K562 (cell line): ENCODE results near the gene ETNK2. TPM values are rescaled to one million over a fixed set of nuclear protein-coding genes. Genes with fewer than 3 reads are reported as not detected.

Experiments used
- CTCF ChIP-seq, 3 experiments: IDR thresholded peaks in 2 of 3; conservative IDR thresholded peaks in 1 of 3; 2 replicates each; pipeline ENCODE4 v1.5.1; 2011 to 2012; ENCODE audit warnings: low read length in 3 of 3, mild to moderate bottlenecking in 3 of 3, control low read depth in 2 of 3, improper control_type of control experiment in 1 of 3, inconsistent platforms in 1 of 3, low read depth in 1 of 3, mixed read lengths in 1 of 3, moderate library complexity in 1 of 3; ENCODE audit not compliant: insufficient read depth in 2 of 3
- GMEB1 ChIP-seq: fragments of 250-450 bp; sonication (Bioruptor Pico); IDR thresholded peaks from 2 replicates; pipeline ENCODE4 v1.4.0; 2020; ENCODE audit warnings: mild to moderate bottlenecking
- GTF2B ChIP-seq: IDR thresholded peaks from 2 replicates; pipeline ENCODE4 v1.6.1; 2011; ENCODE audit not compliant: insufficient read length; ENCODE audit errors: extremely low read depth
- HEY1 ChIP-seq: fragments of 250-450 bp; sonication (Bioruptor Pico); IDR thresholded peaks from 2 replicates; pipeline ENCODE4 v1.5.0; 2020; ENCODE audit warnings: mild to moderate bottlenecking, moderate library complexity, borderline replicate concordance
- LEF1 ChIP-seq: fragments of 450-650 bp; IDR thresholded peaks from 2 replicates; pipeline ENCODE4 v1.6.1; 2016; ENCODE audit warnings: mild to moderate bottlenecking
- MEIS2 ChIP-seq: fragments of 450-650 bp; IDR thresholded peaks from 2 replicates; pipeline ENCODE4 v1.6.1; 2014; ENCODE audit warnings: mild to moderate bottlenecking; ENCODE audit not compliant: partially characterized antibody
- MTF1 ChIP-seq: fragments of 250-450 bp; sonication (Bioruptor Pico); IDR thresholded peaks from 2 replicates; pipeline ENCODE4 v1.9.0; 2021; ENCODE audit warnings: moderate library complexity, mild to moderate bottlenecking, inconsistent platforms, borderline replicate concordance
- RFX7 ChIP-seq: fragments of 250-450 bp; sonication (Bioruptor Pico); IDR thresholded peaks from 2 replicates; pipeline ENCODE4 v1.5.1; 2021; ENCODE audit warnings: mild to moderate bottlenecking
- THAP12 ChIP-seq: fragments of 250-450 bp; sonication (Bioruptor Pico); IDR thresholded peaks from 2 replicates; pipeline ENCODE4 v1.9.0; 2021; ENCODE audit warnings: mild to moderate bottlenecking, inconsistent platforms
- ZNF407 ChIP-seq: fragments of 450-650 bp; IDR thresholded peaks from 2 replicates; pipeline ENCODE4 v1.6.1; 2016; ENCODE audit warnings: low read depth
- polyA plus RNA-seq, 8 experiments: library from polyadenylated mRNA; depleted of rRNA in 4 of 8; stranded (reverse) in 5 of 8; unstranded in 3 of 8; fragments of >200 nt; fragmentation: Nextera tagmentation in 2 of 8; fragmentation: Illumina TruSeq in 1 of 8; extraction: Ambion mirVana in 2 of 8; extraction: Trizol in 1 of 8; gene quantifications; 2 replicates each; pipeline versions ENCODE4 v1.2.1 to v1.2.3, GENCODE V29; 2011 to 2014; ENCODE audit warnings: inconsistent platforms in 1 of 8, missing spikeins in 1 of 8
- total RNA-seq, 7 experiments: library from RNA; depleted of rRNA in 6 of 7; stranded (reverse); fragments of >200 nt in 6 of 7; fragmentation: Illumina TruSeq in 2 of 7; extraction: Trizol in 2 of 7; gene quantifications; 2 replicates each; pipeline versions ENCODE4 v1.2.1 to v1.2.3, GENCODE V29; 2011 to 2021; ENCODE audit warnings: low replicate concordance in 1 of 7

ETNK2 gene
- total and polyA plus RNA-seq, 9 of the 15 experiments (the other 6 are each of a cell fraction or from before 2014, with no cell fraction given) = 0.03 to 0.38 (median 0.13) TPM; not detected in 4

GRCh38 chr1:204198348-204199340, 46.8 kb upstream of the ETNK2 start (continued):
- TF ChIP-seq ZNF407 = no peak
- TF ChIP-seq THAP12 (CRISPR knock-in tag) = no peak
- no peak for TF ChIP-seq HEY1
- TF ChIP-seq GTF2B = no peak
- no peak for TF ChIP-seq GMEB1 (CRISPR knock-in tag)
- no peak for TF ChIP-seq MTF1 (CRISPR knock-in tag)
- no peak for TF ChIP-seq RFX7 (CRISPR knock-in tag)
- TF ChIP-seq LEF1 = no peak
- TF ChIP-seq MEIS2 = peak; percentile 13
- TF ChIP-seq CTCF (IDR thresholded peaks at IDR 0.05 in 2 of 3, conservative IDR thresholded peaks at IDR 0.05 in 1 of 3; ENCODE audit: insufficient read depth in 2 of 3, low read depth in 1 of 3, low read length in 3 of 3) = peak in 1 of 3 experiments; percentile 50; a peak in 2 of 6 replicates
